ENCODE data around the gene TERB1.

GRCh38 chr16:66750279-66751052 lies 50.9 kb downstream of the TERB1 start:
- no peak for TF ChIP-seq RAD21 (conservative IDR thresholded peaks at IDR 0.05)
- TF ChIP-seq CTCF (IDR thresholded peaks at IDR 0.05; ENCODE audit: poor library complexity, severe bottlenecking) = no peak
- TF ChIP-seq TAF1 (IDR thresholded peaks at IDR 0.05; ENCODE audit: low read depth) = no peak
